K562 (cell line): ENCODE data around the gene ARHGAP24. TPM values are rescaled to one million over a fixed set of nuclear protein-coding genes. Genes with fewer than 3 reads are reported as not detected.

Experiments used
- FOSL1 ChIP-seq: fragments of 200-800 bp; sonication (Bioruptor generic); conservative IDR thresholded peaks from 2 replicates; pipeline ENCODE4 v1.6.1; 2016; ENCODE audit warnings: missing genetic modification characterization, missing compliant biosample characterization
- GABPB1 ChIP-seq: sonication (generic); formaldehyde crosslinking; IDR thresholded peaks from 2 replicates; pipeline ENCODE4 v1.8.0; 2022; ENCODE audit warnings: mild to moderate bottlenecking, missing genetic modification reagents
- KLF1 ChIP-seq: fragments of 450-650 bp; IDR thresholded peaks from 2 replicates; pipeline ENCODE4 v1.6.1; 2016; ENCODE audit warnings: missing genetic modification characterization, missing compliant biosample characterization
- L3MBTL2 ChIP-seq: fragments of 450-650 bp; IDR thresholded peaks from 2 replicates; pipeline ENCODE4 v1.6.1; 2016; ENCODE audit warnings: mild to moderate bottlenecking, moderate library complexity
- MAZ ChIP-seq, 2 experiments: fragments of 450-650 bp in 1 of 2; sonication (generic) in 1 of 2; formaldehyde crosslinking; IDR thresholded peaks in 1 of 2; conservative IDR thresholded peaks in 1 of 2; 2 replicates each; pipeline versions ENCODE4 v1.4.0 to v1.5.0; 2020; ENCODE audit warnings: mild to moderate bottlenecking in 1 of 2, missing genetic modification reagents in 1 of 2
- MEF2D ChIP-seq: conservative IDR thresholded peaks from 2 replicates; pipeline ENCODE4 v1.6.1; 2016; ENCODE audit warnings: low read depth, missing genetic modification characterization, missing compliant biosample characterization
- PRMT5 ChIP-seq: sonication (generic); formaldehyde crosslinking; IDR thresholded peaks from 2 replicates; pipeline ENCODE4 v1.5.0; 2020; ENCODE audit warnings: missing genetic modification reagents
- SP1 ChIP-seq: sonication (generic); formaldehyde crosslinking; IDR thresholded peaks from 2 replicates; pipeline ENCODE4 v1.8.1; 2022; ENCODE audit warnings: mild to moderate bottlenecking, missing genetic modification reagents
- THRAP3 ChIP-seq: fragments of 450-650 bp; IDR thresholded peaks from 2 replicates; pipeline ENCODE4 v1.6.1; 2016; ENCODE audit warnings: mild to moderate bottlenecking, inconsistent platforms, borderline replicate concordance
- TOE1 ChIP-seq, 2 experiments: fragments of 450-650 bp in 1 of 2; sonication (generic) in 1 of 2; formaldehyde crosslinking in 1 of 2; IDR thresholded peaks; 2 replicates each; pipeline versions ENCODE4 v1.7.1 to v1.8.0; 2016 to 2022; ENCODE audit warnings: borderline replicate concordance in 2 of 2, mild to moderate bottlenecking in 2 of 2, antibody characterized with exemption in 1 of 2, inconsistent platforms in 1 of 2, low read depth in 1 of 2, missing genetic modification reagents in 1 of 2, moderate library complexity in 1 of 2
- TRIM24 ChIP-seq, 2 experiments: fragments of 450-650 bp; IDR thresholded peaks; 2 replicates each; pipeline ENCODE4 v1.6.1; 2016
- ZNF143 ChIP-seq: sonication (generic); formaldehyde crosslinking; IDR thresholded peaks from 2 replicates; pipeline ENCODE4 v1.9.0; 2022; ENCODE audit warnings: mild to moderate bottlenecking, missing genetic modification reagents
- ZNF175 ChIP-seq: fragments of 200-800 bp; sonication (Bioruptor generic); IDR thresholded peaks from 2 replicates; pipeline ENCODE4 v1.6.1; 2016; ENCODE audit warnings: low read depth, mild to moderate bottlenecking, missing genetic modification characterization, missing compliant biosample characterization
- ZNF57 ChIP-seq: fragments of 450-650 bp; formaldehyde crosslinking; IDR thresholded peaks from 2 replicates; pipeline ENCODE4 v1.4.0; 2020; ENCODE audit warnings: mild to moderate bottlenecking, moderate library complexity
- ZNF696 ChIP-seq: fragments of 250-450 bp; sonication (Bioruptor Pico); conservative IDR thresholded peaks from 2 replicates; pipeline ENCODE4 v1.4.0; 2020; ENCODE audit warnings: mild to moderate bottlenecking, moderate library complexity
- polyA plus RNA-seq, 8 experiments: library from polyadenylated mRNA; depleted of rRNA in 4 of 8; stranded (reverse) in 5 of 8; unstranded in 3 of 8; fragments of >200 nt; fragmentation: Nextera tagmentation in 2 of 8; fragmentation: Illumina TruSeq in 1 of 8; extraction: Ambion mirVana in 2 of 8; extraction: Trizol in 1 of 8; gene quantifications; 2 replicates each; pipeline versions ENCODE4 v1.2.1 to v1.2.3, GENCODE V29; 2011 to 2014; ENCODE audit warnings: inconsistent platforms in 1 of 8, missing spikeins in 1 of 8
- total RNA-seq, 7 experiments: library from RNA; depleted of rRNA in 6 of 7; stranded (reverse); fragments of >200 nt in 6 of 7; fragmentation: Illumina TruSeq in 2 of 7; extraction: Trizol in 2 of 7; gene quantifications; 2 replicates each; pipeline versions ENCODE4 v1.2.1 to v1.2.3, GENCODE V29; 2011 to 2021; ENCODE audit warnings: low replicate concordance in 1 of 7
- TF ChIP-seq, protein P1 (sequence below): fragments of 450-650 bp; formaldehyde crosslinking; IDR thresholded peaks from 2 replicates; pipeline ENCODE4 v1.4.0; 2022; ENCODE audit warnings: mild to moderate bottlenecking, moderate library complexity
- TF ChIP-seq, protein P2 (sequence below): sonication (generic); formaldehyde crosslinking; IDR thresholded peaks from 2 replicates; pipeline ENCODE4 v1.5.0; 2020; ENCODE audit warnings: missing genetic modification reagents
- TF ChIP-seq, protein P3 (sequence below): sonication (generic); formaldehyde crosslinking; IDR thresholded peaks from 2 replicates; pipeline ENCODE4 v1.9.0; 2022; ENCODE audit warnings: mild to moderate bottlenecking, missing genetic modification reagents
- TF ChIP-seq, protein P4 (sequence below): sonication (generic); formaldehyde crosslinking; IDR thresholded peaks from 2 replicates; pipeline ENCODE4 v1.8.0; 2022; ENCODE audit warnings: mild to moderate bottlenecking, missing genetic modification reagents
- TF ChIP-seq, protein P5 (sequence below), 2 experiments: IDR thresholded peaks; 2 replicates each; pipeline ENCODE4 v1.6.1; 2011; ENCODE audit warnings: borderline replicate concordance in 1 of 2, control low read depth in 1 of 2, low read depth in 1 of 2, low read length in 1 of 2, mild to moderate bottlenecking in 1 of 2, mixed read lengths in 1 of 2, moderate library complexity in 1 of 2; ENCODE audit not compliant: insufficient read depth in 1 of 2, insufficient read length in 1 of 2, poor library complexity in 1 of 2, severe bottlenecking in 1 of 2; ENCODE audit errors: extremely low read depth in 1 of 2

ARHGAP24 gene
- total and polyA plus RNA-seq, 9 of the 15 experiments (the other 6 are each of a cell fraction or from before 2014, with no cell fraction given), result 8.0 to 22.6 (median 14.0) TPM

DNA sequence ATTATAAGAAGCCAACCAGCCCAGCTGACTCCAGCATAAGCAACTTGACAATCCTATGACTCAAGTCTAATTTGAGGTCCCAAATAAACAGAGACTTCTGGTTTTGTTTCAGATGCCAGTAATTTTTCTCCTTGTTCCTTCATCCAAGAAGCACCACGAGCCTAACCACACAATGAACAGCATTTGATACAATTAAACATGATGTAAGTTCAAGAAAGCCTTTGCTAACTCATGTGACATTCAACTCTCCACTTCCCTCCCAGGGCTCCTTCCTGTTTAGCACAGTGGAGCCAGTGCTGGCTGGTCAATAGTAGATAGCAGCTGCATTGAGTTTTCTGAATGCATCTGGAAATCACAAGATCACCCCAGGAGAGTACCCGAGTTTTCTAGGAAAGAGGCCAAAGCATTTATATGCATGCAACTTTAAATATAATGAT lies 206.3 kb downstream of the ARHGAP24 start (continued):
- TF ChIP-seq PRMT5 (CRISPR knock-in tag), result no peak
- no peak for TF ChIP-seq KLF1 (tag)
- TF ChIP-seq THRAP3, result no peak
- TF ChIP-seq, protein P1, sequence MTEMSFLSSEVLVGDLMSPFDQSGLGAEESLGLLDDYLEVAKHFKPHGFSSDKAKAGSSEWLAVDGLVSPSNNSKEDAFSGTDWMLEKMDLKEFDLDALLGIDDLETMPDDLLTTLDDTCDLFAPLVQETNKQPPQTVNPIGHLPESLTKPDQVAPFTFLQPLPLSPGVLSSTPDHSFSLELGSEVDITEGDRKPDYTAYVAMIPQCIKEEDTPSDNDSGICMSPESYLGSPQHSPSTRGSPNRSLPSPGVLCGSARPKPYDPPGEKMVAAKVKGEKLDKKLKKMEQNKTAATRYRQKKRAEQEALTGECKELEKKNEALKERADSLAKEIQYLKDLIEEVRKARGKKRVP (CRISPR knock-in tag), result peak; percentile 96
- TF ChIP-seq, protein P2, sequence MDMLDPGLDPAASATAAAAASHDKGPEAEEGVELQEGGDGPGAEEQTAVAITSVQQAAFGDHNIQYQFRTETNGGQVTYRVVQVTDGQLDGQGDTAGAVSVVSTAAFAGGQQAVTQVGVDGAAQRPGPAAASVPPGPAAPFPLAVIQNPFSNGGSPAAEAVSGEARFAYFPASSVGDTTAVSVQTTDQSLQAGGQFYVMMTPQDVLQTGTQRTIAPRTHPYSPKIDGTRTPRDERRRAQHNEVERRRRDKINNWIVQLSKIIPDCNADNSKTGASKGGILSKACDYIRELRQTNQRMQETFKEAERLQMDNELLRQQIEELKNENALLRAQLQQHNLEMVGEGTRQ (CRISPR knock-in tag), result 0 out of 2 replicates have a peak, but pooled peaks have one; percentile 11
- 0 out of 4 replicates have a peak, but pooled peaks of 1 of the 2 experiments have one; percentile 27 for TF ChIP-seq MAZ (CRISPR knock-in tag; conservative IDR thresholded peaks at IDR 0.05 in 1 of 2, IDR thresholded peaks at IDR 0.05 in 1 of 2)
- peak; percentile 91 for TF ChIP-seq L3MBTL2
- no peak for TF ChIP-seq ZNF143 (CRISPR knock-in tag)
- TF ChIP-seq FOSL1 (tag), result peak; percentile 54; the same call in 1 of the 2 replicates
- no peak for TF ChIP-seq ZNF696 (CRISPR knock-in tag)
- TF ChIP-seq, protein P3, sequence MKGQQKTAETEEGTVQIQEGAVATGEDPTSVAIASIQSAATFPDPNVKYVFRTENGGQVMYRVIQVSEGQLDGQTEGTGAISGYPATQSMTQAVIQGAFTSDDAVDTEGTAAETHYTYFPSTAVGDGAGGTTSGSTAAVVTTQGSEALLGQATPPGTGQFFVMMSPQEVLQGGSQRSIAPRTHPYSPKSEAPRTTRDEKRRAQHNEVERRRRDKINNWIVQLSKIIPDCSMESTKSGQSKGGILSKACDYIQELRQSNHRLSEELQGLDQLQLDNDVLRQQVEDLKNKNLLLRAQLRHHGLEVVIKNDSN (CRISPR knock-in tag), result 0 out of 2 replicates have a peak, but pooled peaks have one; percentile 27
- peak; percentile 83 for TF ChIP-seq ZNF175
- peak; percentile 76; the same call in 1 of the 2 replicates for TF ChIP-seq TOE1 (IDR thresholded peaks at IDR 0.05; ENCODE audit: borderline replicate concordance)
- TF ChIP-seq TOE1 (CRISPR knock-in tag; IDR thresholded peaks at IDR 0.05; ENCODE audit: borderline replicate concordance, low read depth), result no peak
- TF ChIP-seq GABPB1 (CRISPR knock-in tag), result no peak
- TF ChIP-seq, protein P4, sequence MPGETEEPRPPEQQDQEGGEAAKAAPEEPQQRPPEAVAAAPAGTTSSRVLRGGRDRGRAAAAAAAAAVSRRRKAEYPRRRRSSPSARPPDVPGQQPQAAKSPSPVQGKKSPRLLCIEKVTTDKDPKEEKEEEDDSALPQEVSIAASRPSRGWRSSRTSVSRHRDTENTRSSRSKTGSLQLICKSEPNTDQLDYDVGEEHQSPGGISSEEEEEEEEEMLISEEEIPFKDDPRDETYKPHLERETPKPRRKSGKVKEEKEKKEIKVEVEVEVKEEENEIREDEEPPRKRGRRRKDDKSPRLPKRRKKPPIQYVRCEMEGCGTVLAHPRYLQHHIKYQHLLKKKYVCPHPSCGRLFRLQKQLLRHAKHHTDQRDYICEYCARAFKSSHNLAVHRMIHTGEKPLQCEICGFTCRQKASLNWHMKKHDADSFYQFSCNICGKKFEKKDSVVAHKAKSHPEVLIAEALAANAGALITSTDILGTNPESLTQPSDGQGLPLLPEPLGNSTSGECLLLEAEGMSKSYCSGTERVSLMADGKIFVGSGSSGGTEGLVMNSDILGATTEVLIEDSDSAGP (CRISPR knock-in tag), result no peak
- TF ChIP-seq, protein P5, sequence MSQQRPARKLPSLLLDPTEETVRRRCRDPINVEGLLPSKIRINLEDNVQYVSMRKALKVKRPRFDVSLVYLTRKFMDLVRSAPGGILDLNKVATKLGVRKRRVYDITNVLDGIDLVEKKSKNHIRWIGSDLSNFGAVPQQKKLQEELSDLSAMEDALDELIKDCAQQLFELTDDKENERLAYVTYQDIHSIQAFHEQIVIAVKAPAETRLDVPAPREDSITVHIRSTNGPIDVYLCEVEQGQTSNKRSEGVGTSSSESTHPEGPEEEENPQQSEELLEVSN (IDR thresholded peaks at IDR 0.05; ENCODE audit: borderline replicate concordance in 1 of 2, extremely low read depth in 1 of 2, insufficient read depth in 1 of 2, insufficient read length in 1 of 2, low read depth in 1 of 2, low read length in 1 of 2, poor library complexity in 1 of 2, severe bottlenecking in 1 of 2), result no peak
- no peak for TF ChIP-seq ZNF57
- TF ChIP-seq MEF2D, result 0 out of 2 replicates have a peak, but pooled peaks have one; percentile 26
- TF ChIP-seq TRIM24 (IDR thresholded peaks at IDR 0.05), result peak; percentile 80 to 91
- no peak for TF ChIP-seq SP1 (CRISPR knock-in tag)
